Testis (tissue), 3 donors: ENCODE data around the gene USP48. TPM values are rescaled to one million over a fixed set of nuclear protein-coding genes. Genes with fewer than 3 reads are reported as not detected.

ENCODE experiments used
- DNase-seq: peaks from one replicate; pipeline ENCODE4 v3.0.0-alpha.2; 2019
- H3K27ac ChIP-seq, 2 donors: fragments of 200-600 bp; sonication (generic); one replicate each; pipeline ENCODE4 v1.5.1; 2019
- H3K27me3 ChIP-seq: fragments of 200-600 bp; sonication (generic); one replicate; pipeline ENCODE4 v1.5.1; 2019
- H3K36me3 ChIP-seq: fragments of 200-600 bp; sonication (generic); one replicate; pipeline ENCODE4 v1.5.1; 2017; ENCODE audit warnings: low read depth; ENCODE audit errors: missing control alignments
- H3K4me1 ChIP-seq: fragments of 200-600 bp; sonication (generic); one replicate; pipeline ENCODE4 v1.5.1; 2019
- H3K4me3 ChIP-seq, 2 donors: fragments of 200-600 bp; sonication (generic); one replicate each; pipeline ENCODE4 v1.5.1; 2017 to 2019
- H3K9me3 ChIP-seq: fragments of 200-600 bp; sonication (generic); one replicate; pipeline ENCODE4 v1.5.1; 2017
- CTCF ChIP-seq, 3 experiments: fragments of 450-650 bp in 2 of 3; fragments of 200-600 bp in 1 of 3; sonication (generic) in 1 of 3; IDR thresholded peaks; one replicate each; pipeline ENCODE4 v1.5.1; 2016 to 2019; ENCODE audit warnings: antibody characterized with exemption in 3 of 3, mild to moderate bottlenecking in 2 of 3, moderate library complexity in 1 of 3
- POLR2A ChIP-seq: fragments of 450-650 bp; IDR thresholded peaks from one replicate; pipeline ENCODE4 v1.6.1; 2017; ENCODE audit warnings: antibody characterized with exemption, mild to moderate bottlenecking, moderate library complexity
- WGBS, 2 donors: methylation state at CpG; one replicate each; pipeline ENCODE4 v1.1.5; 2018; 5-methylcytosine and 5-hydroxymethylcytosine counted together
- intact Hi-C: fragments of 100-400 bp; cut with DNase I; formaldehyde crosslinking; loops from one replicate; pipeline ENCODE4 v1.15.1; 2023; ENCODE audit warnings: low total_unique reads
- polyA plus RNA-seq: library from polyadenylated mRNA; stranded (reverse); fragments of 350-450 nt; fragmentation: Illumina TruSeq; extraction: RNeasy Lipid Tissue Mini Kit (QIAGEN cat#74804); gene quantifications from one replicate; pipeline ENCODE4 v1.2.3, GENCODE V29; 2014; ENCODE audit warnings: low read depth, low replicate concordance; ENCODE audit not compliant: insufficient read depth
- total RNA-seq, 2 donors: library from RNA; depleted of rRNA; stranded (reverse); fragments of >200 nt; gene quantifications; one replicate each; pipeline ENCODE4 v1.2.3, GENCODE V29; 2016

USP48 gene
- total and polyA plus RNA-seq, 3 donors from 2014 or later = 33.3 to 66.2 (median 63.0) TPM

DNA sequence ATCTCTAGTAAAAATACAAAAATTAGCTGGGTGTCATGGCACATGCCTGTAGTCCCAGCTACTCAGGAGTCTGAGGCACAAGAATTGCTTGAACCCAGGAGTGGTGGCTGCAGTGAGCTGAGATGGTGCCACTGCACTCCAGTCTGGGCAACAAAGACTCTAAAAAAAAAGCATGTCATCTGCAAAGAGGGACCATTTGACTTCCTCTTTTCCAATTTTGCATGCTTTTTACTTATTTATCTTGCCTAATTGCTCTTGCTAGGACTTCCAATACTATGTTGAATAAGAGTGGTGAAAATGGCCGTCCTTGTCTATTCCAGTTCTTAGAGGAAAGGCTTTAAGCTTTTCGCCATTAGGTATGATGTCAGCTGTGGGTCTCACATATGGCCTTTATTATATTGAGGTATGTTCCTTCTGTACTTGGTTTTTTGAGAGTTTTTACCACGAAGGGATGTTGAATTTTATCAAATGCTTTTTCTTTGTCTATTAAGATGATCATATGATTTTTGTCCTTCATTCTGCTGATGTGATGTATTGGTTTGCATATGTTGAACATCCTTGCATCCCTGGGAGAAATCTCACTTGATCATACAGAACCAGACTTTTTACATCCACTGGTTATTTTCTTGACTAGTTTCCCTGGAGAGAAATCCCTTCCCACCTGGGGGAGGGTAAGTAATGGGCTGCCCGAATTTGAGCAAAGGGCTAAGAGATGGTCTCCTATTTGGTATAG, 96.8 kb downstream of the USP48 start:
- H3K36me3 ChIP-seq = peaks cover 4% of the 10 kb centered on the region
- no peak overlapping the region for H3K27ac ChIP-seq
- no peak overlapping the region for H3K4me3 ChIP-seq
- H3K4me1 ChIP-seq = no peaks in the 10 kb centered on the region
- no peaks in the 10 kb centered on the region for H3K27me3 ChIP-seq
- intact Hi-C loops = no loop called here
- TF ChIP-seq POLR2A (no peak), CTCF (IDR thresholded peaks at IDR 0.05) (no peak)
- no peaks in the 10 kb centered on the region for H3K9me3 ChIP-seq
- no peak for DNase-seq
- 95 to 99% methylated on average over 4 of the region's 4 CpGs for WGBS, 2 donors

DNA sequence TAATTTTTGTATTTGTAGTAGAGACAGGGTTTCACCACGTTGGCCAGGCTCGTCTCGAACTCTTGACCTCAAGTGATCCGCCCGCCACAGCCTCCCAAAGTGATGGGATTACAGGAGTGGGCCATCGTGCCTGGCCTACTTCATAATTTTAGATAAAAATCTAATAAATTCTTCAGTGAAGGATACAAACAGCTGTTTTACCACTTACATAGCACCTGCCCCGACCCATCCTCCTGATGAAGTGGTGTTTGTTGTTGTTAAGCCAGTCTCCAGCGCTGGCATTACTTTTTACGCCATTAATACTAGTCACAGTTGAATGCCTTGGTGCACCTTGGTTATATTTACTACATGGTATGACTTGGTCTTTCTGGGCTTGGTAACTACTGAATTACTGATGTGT, 101.5 kb downstream of the USP48 start:
- no peaks in the 10 kb centered on the region for H3K27me3 ChIP-seq
- intact Hi-C loops = no loop called here
- no peak for DNase-seq
- TF ChIP-seq POLR2A (no peak), CTCF (IDR thresholded peaks at IDR 0.05) (no peak)
- peaks cover 4% of the 10 kb centered on the region for H3K36me3 ChIP-seq
- no peaks in the 10 kb centered on the region for H3K4me1 ChIP-seq
- no peak overlapping the region for H3K27ac ChIP-seq
- 87% methylated on average over 9 of the region's 9 CpGs for WGBS, 2 donors
- no peaks in the 10 kb centered on the region for H3K9me3 ChIP-seq
- H3K4me3 ChIP-seq = no peak overlapping the region

DNA sequence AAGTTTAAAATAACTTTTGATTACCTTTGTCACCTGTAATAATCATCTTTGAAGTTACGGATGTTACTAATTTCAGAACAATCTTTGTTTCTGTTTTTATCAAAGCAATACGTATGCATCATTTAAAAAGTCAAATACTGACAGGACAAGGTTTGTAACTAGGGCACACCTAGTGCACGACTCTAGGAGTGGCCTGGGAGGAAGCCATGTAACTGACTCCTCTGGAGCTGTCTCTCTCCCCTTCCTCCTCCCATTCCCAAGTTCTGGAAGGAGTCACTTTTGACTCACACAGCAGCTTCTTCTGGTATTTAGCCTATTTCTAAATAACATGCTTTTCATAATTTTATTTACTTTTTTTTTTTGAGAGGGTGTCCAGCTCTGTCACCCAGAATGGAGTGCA, 102.0 kb downstream of the USP48 start:
- no peak overlapping the region for H3K27ac ChIP-seq
- no peaks in the 10 kb centered on the region for H3K9me3 ChIP-seq
- WGBS, 2 donors = 60 to 70% methylated on average over 3 of the region's 3 CpGs
- TF ChIP-seq POLR2A = no peak
- no peak for TF ChIP-seq CTCF (IDR thresholded peaks at IDR 0.05)
- H3K36me3 ChIP-seq = peaks cover 4% of the 10 kb centered on the region
- H3K4me3 ChIP-seq = no peak overlapping the region
- intact Hi-C loops = no loop called here
- no peaks in the 10 kb centered on the region for H3K27me3 ChIP-seq
- DNase-seq = no peak
- H3K4me1 ChIP-seq = no peaks in the 10 kb centered on the region

DNA sequence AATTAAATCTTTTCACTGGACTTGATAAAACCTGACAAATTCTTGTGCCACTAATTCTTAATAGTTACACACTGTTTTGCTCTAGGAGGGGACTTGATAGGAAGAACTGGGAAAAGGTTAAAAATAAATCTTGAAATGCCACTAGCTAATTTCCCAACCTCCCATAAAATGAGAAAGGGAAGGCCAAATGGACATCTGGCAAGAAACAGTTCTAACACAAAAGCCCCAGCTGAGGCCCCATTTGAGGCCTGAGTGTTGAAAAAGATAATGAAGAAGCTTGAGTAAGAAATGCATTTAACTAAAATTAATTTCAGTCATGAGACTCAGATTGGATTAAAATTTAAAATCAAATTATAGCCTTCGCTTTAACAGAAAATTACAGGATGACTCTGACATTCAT, 102.6 kb downstream of the USP48 start:
- Histone ChIP-seq H3K4me3 (no peak overlapping the region), H3K27me3 (no peaks in the 10 kb centered on the region), H3K9me3 (no peaks in the 10 kb centered on the region), H3K36me3 (peaks cover 4% of the 10 kb centered on the region), H3K4me1 (no peaks in the 10 kb centered on the region), H3K27ac (no peak overlapping the region)
- no peak for TF ChIP-seq CTCF (IDR thresholded peaks at IDR 0.05)
- no peak for TF ChIP-seq POLR2A
- 95 to 100% methylated on average over 1 of the region's 1 CpG for WGBS, 2 donors
- intact Hi-C loops = no loop called here
- no peak for DNase-seq

- Histone ChIP-seq H3K4me1 (peaks cover 10% of the 10 kb centered on the region), H3K27me3 (no peaks in the 10 kb centered on the region), H3K36me3 (no peaks in the 10 kb centered on the region), H3K9me3 (no peaks in the 10 kb centered on the region), H3K4me3 (no peak overlapping the region), H3K27ac (no peak overlapping the region)
- 83% methylated on average over 6 of the region's 6 CpGs for WGBS, 2 donors
- intact Hi-C loops = no loop called here
- no peak for DNase-seq
- TF ChIP-seq POLR2A (no peak), CTCF (IDR thresholded peaks at IDR 0.05) (no peak)
Measured at GRCh38 chr1:21677168-21677567, 105.8 kb downstream of the USP48 start.
